BLaER1 (cell line): ENCODE results near the gene TRIM44.
A peak's percentile ranks its signal among the peaks of the same experiment; 100 is the strongest.

Experiments used
- H3K27ac ChIP-seq: shearing (Covaris generic); formaldehyde crosslinking; 2 replicates; pipeline ENCODE4 v1.8.1; 2022
- H3K27me3 ChIP-seq: shearing (Covaris generic); formaldehyde crosslinking; 2 replicates; pipeline ENCODE4 v1.8.1; 2022
- H3K36me3 ChIP-seq: shearing (Covaris generic); formaldehyde crosslinking; 2 replicates; pipeline ENCODE4 v1.8.1; 2022
- H3K4me1 ChIP-seq: shearing (Covaris generic); formaldehyde crosslinking; 2 replicates; pipeline ENCODE4 v1.8.1; 2022
- H3K4me2 ChIP-seq: shearing (Covaris generic); formaldehyde crosslinking; 2 replicates; pipeline ENCODE4 v1.8.1; 2022
- H3K4me3 ChIP-seq: shearing (Covaris generic); formaldehyde crosslinking; 2 replicates; pipeline ENCODE4 v1.8.1; 2022
- H3K9ac ChIP-seq: shearing (Covaris generic); formaldehyde crosslinking; 2 replicates; pipeline ENCODE4 v1.8.1; 2022
- H3K9me3 ChIP-seq: shearing (Covaris generic); formaldehyde crosslinking; 2 replicates; pipeline ENCODE4 v1.8.1; 2022
- H4K20me1 ChIP-seq: shearing (Covaris generic); formaldehyde crosslinking; 2 replicates; pipeline ENCODE4 v1.8.1; 2022
- Cebpa-rat ChIP-seq: shearing (Covaris generic); IDR thresholded peaks from 2 replicates; pipeline ENCODE4 v1.8.1; 2022

Gene TRIM44

DNA sequence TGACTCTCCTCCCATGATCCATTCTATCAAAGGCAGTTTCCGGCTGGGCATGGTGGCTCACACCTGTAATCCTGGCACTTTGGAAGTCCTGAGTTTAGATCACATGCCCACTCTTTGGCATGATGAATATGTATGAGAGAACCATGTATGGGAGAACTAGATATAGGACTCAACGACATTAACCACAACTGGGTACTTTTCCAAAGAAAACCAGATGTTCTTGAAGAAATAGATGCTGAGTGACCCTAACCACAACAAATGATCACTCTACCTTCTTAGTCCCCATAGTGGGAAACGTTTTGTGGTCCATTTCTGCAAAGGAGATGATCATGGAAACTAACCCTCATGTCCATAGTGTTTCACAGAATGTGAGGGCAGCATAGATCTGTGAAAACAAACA lies 30.7 kb upstream of the TRIM44 start:
- no peaks in the 10 kb centered on the region for H3K36me3 ChIP-seq
- H3K4me3 ChIP-seq: no peak overlapping the region
- H3K4me2 ChIP-seq: peak overlapping the region; percentile 72
- no peaks in the 10 kb centered on the region for H4K20me1 ChIP-seq
- no peaks in the 10 kb centered on the region for H3K9me3 ChIP-seq
- no peak for TF ChIP-seq Cebpa-rat
- H3K4me1 ChIP-seq: peaks cover 38% of the 10 kb centered on the region
- no peak overlapping the region for H3K9ac ChIP-seq
- H3K27me3 ChIP-seq: no peaks in the 10 kb centered on the region
- no peak overlapping the region for H3K27ac ChIP-seq

DNA sequence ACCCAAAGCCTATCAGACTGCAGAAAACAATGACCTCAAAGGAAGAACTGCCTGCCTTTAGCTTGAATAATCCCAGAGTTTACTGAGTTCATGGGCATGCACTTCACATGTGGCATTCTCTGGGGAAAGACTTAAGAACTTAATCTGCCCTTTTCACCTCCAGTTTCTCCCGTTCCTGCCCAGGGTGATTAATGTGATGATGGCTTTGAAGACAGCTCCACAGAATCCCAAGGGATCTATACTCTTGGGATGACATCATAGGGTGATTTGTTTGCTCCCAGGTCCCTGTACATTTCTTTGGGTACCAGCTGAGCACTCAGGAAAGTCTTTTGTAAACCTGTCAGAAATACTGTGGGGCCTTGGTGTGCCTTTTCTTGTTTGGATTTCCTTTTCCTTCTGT lies 30.3 kb upstream of the TRIM44 start:
- TF ChIP-seq Cebpa-rat: no peak
- peak overlapping the region; percentile 72 for H3K4me2 ChIP-seq
- H3K27ac ChIP-seq: no peak overlapping the region

DNA sequence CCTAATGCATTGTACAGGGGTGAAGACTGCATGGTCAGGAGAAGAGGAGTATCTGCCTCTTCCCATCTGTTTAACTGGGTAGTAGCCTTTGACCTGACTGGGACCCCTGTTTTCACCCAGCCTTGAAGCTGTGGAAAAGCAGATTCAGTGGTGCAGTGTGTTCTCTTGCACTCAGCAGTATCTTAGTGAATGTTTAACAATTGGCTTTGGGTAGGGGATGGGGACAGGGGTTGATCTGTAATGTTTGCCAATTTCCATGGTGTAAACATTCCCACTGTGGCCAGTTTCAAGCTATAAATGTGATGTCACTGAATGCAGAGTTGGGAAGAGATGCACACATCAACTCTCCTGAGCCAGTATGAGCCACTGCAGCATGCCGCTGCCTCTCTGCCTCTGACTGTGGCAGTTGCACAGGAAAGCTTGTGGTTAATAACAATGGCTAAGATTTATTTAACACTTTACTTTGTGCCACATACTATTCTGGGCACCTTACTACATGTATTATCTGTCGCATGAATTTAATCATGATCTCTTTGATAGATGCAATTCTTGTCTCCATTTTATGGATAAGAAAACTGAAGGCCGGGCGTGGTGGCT lies 28.6 kb upstream of the TRIM44 start:
- Histone ChIP-seq H3K4me1 (peaks cover 38% of the 10 kb centered on the region), H3K27ac (peak overlapping the region; percentile 32; the same call in 1 of the 2 replicates), H4K20me1 (no peaks in the 10 kb centered on the region), H3K4me3 (no peak overlapping the region), H3K36me3 (no peaks in the 10 kb centered on the region), H3K27me3 (no peaks in the 10 kb centered on the region), H3K4me2 (peak overlapping the region; percentile 72), H3K9ac (peak overlapping the region; percentile 1; the same call in 1 of the 2 replicates), H3K9me3 (no peaks in the 10 kb centered on the region)
- TF ChIP-seq Cebpa-rat: no peak

More for the DNA sequence above, 30.3 kb upstream of the TRIM44 start:
- Histone ChIP-seq H3K9me3 (no peaks in the 10 kb centered on the region), H3K4me3 (no peak overlapping the region), H3K36me3 (no peaks in the 10 kb centered on the region), H3K9ac (no peak overlapping the region), H3K27me3 (no peaks in the 10 kb centered on the region), H4K20me1 (no peaks in the 10 kb centered on the region), H3K4me1 (peaks cover 38% of the 10 kb centered on the region)

DNA sequence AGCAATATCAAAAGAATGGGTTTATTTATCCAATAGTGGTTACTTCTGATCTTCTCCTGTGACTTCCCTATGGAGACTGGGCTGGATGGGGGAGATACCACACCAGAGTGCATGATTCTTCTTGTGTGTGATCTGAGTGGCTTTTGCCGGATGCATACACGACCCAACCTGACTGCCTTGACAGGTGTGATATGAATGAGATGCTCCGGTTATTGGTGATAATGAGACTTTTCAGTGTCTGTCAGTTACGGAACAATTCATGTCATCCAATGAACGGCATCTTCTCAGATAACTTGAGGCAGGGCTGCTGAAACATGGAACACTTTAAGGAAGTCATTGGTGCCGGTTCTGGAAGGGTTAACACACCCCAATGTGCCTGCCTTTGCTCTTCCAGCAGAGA lies 26.6 kb upstream of the TRIM44 start:
- no peaks in the 10 kb centered on the region for H3K9me3 ChIP-seq
- no peak overlapping the region for H3K4me3 ChIP-seq
- H3K9ac ChIP-seq: no peak overlapping the region
- no peak overlapping the region for H3K4me2 ChIP-seq
- H3K36me3 ChIP-seq: no peaks in the 10 kb centered on the region
- no peaks in the 10 kb centered on the region for H4K20me1 ChIP-seq
- H3K27me3 ChIP-seq: no peaks in the 10 kb centered on the region
- no peak for TF ChIP-seq Cebpa-rat
- no peak overlapping the region for H3K27ac ChIP-seq
- peaks cover 38% of the 10 kb centered on the region for H3K4me1 ChIP-seq

DNA sequence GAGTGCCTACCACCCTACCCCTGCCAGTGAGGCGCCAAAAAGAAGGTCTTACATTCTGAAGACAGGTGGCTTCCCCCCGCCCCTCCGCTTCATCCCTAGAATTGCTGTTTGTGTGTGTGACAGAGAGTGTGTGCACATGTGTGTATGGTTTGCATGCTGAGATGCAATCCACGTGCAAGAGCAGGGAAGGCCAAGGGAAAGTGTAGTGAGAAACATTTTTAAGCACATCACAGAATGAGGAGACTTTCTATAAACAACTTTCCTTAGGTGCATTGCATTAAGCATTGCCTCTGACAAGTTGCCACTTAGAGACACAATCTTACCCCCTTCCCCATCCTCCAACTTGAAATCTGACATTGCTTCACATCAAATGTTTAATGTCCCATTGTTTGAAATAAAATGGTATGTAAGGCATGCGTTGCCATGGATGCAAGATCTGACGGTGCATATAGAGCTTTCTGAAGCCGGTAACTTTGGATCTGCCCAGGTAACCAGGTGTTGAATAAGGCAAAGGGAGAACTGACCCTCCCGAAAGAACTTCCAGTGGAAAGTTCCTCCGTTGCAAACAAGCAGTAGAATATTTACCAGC lies 22.9 kb upstream of the TRIM44 start:
- H3K36me3 ChIP-seq: no peaks in the 10 kb centered on the region
- H3K27me3 ChIP-seq: no peaks in the 10 kb centered on the region
- H3K27ac ChIP-seq: no peak overlapping the region
- H3K9me3 ChIP-seq: no peaks in the 10 kb centered on the region
- no peak for TF ChIP-seq Cebpa-rat
- H3K4me3 ChIP-seq: no peak overlapping the region
- H3K9ac ChIP-seq: no peak overlapping the region
- peaks cover 3% of the 10 kb centered on the region for H3K4me1 ChIP-seq
- H4K20me1 ChIP-seq: no peaks in the 10 kb centered on the region
- no peak overlapping the region for H3K4me2 ChIP-seq

DNA sequence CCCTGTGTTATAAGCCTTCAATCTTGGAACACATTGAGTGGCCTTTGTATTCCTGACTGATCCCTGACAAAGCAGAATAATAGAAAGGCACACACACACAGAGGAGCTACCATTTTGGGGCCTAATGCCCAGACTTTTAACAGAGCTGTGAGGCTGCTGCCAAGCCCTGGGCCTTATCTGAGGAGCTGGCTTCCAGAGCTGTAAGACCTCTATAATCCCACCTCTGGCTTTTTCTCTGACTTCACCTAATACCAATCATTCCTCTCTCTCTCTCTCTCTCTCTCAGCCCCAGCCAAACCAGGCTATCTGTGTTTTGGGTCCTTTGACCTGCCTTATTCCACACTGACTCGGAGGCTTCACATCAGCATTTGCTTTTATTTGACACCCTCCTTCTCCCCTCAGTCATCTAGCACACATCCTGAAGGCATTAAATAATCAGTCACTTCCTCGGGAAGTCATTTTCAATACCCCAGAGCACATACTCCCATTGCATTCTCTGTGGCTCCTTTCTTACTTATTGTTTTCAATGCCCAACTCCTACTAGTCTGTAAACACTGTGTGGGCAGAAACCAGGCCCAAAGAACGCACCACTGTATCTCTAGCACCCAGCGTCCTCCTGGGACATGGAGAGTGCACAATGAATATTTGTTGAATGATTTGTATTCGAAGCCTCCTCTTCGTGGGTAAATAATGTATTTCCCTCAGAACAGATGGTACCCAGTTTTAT lies 21.2 kb upstream of the TRIM44 start:
- no peak overlapping the region for H3K27ac ChIP-seq
- no peak for TF ChIP-seq Cebpa-rat
- no peak overlapping the region for H3K9ac ChIP-seq
- 0 out of 2 replicates have a peak, but pooled peaks cover 3% of the 10 kb centered on the region for H3K9me3 ChIP-seq
- H3K4me3 ChIP-seq: no peak overlapping the region
- H3K36me3 ChIP-seq: no peaks in the 10 kb centered on the region
- no peaks in the 10 kb centered on the region for H3K4me1 ChIP-seq
- no peak overlapping the region for H3K4me2 ChIP-seq
- H4K20me1 ChIP-seq: no peaks in the 10 kb centered on the region
- no peaks in the 10 kb centered on the region for H3K27me3 ChIP-seq

DNA sequence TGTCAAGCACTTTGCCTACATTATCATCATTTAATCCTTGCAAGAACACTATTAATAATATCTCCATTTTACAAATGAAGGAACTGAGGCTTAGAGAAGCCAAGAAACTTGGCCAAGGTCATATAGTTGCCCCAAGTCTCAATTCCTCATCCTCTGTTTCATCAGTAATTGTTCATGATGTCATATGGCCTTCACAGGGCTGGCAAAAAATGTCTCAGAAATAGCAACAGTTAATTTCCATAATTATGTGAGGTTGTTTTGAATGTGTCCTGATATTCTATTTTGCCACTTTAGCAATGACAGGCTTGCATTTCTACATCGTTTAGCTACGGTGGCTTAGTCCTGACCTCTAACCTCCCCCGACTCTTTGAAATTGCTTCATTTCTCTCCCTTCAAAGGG lies 20.6 kb upstream of the TRIM44 start:
- H3K4me1 ChIP-seq: no peaks in the 10 kb centered on the region
- no peak overlapping the region for H3K4me2 ChIP-seq
- no peaks in the 10 kb centered on the region for H3K36me3 ChIP-seq
- no peaks in the 10 kb centered on the region for H4K20me1 ChIP-seq
- H3K27me3 ChIP-seq: no peaks in the 10 kb centered on the region
- TF ChIP-seq Cebpa-rat: no peak
- no peak overlapping the region for H3K4me3 ChIP-seq
- 0 out of 2 replicates have a peak, but pooled peaks cover 3% of the 10 kb centered on the region for H3K9me3 ChIP-seq
- H3K9ac ChIP-seq: no peak overlapping the region
- no peak overlapping the region for H3K27ac ChIP-seq

DNA sequence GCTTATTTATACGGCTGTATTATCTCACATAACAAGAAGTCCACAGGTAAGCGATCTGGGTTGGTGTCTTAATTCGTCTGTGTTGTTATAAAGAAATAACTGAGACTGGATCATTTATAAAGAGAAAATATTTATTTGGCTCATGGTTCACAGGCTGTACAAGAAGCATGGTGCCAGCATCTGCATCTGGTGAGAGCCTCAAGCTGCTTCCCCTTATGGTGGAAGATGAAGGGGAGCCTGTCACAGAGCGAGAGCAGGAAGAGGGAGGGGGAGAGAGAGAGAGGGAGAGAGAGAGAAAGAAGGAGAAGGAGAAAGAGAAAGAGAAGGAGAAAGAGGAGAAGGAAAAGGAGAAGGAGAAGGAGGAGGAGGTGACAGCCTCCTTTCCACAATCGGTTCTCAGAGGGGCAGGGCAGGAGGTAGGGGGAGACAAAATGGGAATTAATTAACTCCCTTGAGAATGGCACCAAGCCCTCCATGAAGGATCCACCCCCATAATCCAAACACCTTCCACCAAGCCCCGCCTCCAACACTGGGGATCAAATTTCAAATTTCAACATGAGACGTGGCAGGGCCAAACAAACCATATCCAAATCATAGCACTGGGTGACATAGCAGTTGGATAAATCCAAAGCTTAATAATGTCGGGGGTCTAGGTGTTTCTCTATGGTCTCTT lies 15.0 kb upstream of the TRIM44 start:
- no peaks in the 10 kb centered on the region for H3K27me3 ChIP-seq
- H4K20me1 ChIP-seq: no peaks in the 10 kb centered on the region
- H3K9ac ChIP-seq: no peak overlapping the region
- no peak overlapping the region for H3K4me3 ChIP-seq
- no peak overlapping the region for H3K4me2 ChIP-seq
- TF ChIP-seq Cebpa-rat: no peak
- H3K27ac ChIP-seq: no peak overlapping the region
- 0 out of 2 replicates have a peak, but pooled peaks cover 3% of the 10 kb centered on the region for H3K9me3 ChIP-seq
- no peaks in the 10 kb centered on the region for H3K36me3 ChIP-seq
- no peaks in the 10 kb centered on the region for H3K4me1 ChIP-seq

DNA sequence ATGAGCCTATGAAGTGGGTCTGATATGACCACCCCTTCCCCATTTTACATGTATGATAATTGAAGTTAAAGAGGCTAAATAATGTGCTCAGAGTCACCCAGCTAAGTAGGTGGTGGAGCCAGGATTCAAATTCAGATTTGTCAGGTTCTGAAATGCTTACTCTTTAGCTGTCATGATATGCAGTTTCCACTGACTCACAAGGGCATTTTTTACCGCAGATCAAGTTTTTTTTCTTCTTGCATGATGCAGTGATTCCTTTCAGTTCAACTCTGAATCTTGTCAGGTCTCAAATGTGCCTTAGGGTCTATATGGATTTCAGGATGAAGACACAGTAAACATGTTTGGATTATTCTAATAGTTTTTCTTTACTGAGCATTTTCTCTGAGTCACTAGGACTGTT lies 12.6 kb upstream of the TRIM44 start:
- H3K27me3 ChIP-seq: no peaks in the 10 kb centered on the region
- H3K4me1 ChIP-seq: peaks cover 4% of the 10 kb centered on the region; the same call in 1 of the 2 replicates
- H3K36me3 ChIP-seq: no peaks in the 10 kb centered on the region
- TF ChIP-seq Cebpa-rat: no peak
- no peak overlapping the region for H3K9ac ChIP-seq
- no peak overlapping the region for H3K4me3 ChIP-seq
- no peak overlapping the region for H3K4me2 ChIP-seq
- no peaks in the 10 kb centered on the region for H4K20me1 ChIP-seq
- no peak overlapping the region for H3K27ac ChIP-seq
- H3K9me3 ChIP-seq: 0 out of 2 replicates have a peak, but pooled peaks cover 3% of the 10 kb centered on the region
